Measurements from ENCODE around the gene ST6GALNAC4.

The ST6GALNAC4 gene, protein sequence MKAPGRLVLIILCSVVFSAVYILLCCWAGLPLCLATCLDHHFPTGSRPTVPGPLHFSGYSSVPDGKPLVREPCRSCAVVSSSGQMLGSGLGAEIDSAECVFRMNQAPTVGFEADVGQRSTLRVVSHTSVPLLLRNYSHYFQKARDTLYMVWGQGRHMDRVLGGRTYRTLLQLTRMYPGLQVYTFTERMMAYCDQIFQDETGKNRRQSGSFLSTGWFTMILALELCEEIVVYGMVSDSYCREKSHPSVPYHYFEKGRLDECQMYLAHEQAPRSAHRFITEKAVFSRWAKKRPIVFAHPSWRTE

DNA sequence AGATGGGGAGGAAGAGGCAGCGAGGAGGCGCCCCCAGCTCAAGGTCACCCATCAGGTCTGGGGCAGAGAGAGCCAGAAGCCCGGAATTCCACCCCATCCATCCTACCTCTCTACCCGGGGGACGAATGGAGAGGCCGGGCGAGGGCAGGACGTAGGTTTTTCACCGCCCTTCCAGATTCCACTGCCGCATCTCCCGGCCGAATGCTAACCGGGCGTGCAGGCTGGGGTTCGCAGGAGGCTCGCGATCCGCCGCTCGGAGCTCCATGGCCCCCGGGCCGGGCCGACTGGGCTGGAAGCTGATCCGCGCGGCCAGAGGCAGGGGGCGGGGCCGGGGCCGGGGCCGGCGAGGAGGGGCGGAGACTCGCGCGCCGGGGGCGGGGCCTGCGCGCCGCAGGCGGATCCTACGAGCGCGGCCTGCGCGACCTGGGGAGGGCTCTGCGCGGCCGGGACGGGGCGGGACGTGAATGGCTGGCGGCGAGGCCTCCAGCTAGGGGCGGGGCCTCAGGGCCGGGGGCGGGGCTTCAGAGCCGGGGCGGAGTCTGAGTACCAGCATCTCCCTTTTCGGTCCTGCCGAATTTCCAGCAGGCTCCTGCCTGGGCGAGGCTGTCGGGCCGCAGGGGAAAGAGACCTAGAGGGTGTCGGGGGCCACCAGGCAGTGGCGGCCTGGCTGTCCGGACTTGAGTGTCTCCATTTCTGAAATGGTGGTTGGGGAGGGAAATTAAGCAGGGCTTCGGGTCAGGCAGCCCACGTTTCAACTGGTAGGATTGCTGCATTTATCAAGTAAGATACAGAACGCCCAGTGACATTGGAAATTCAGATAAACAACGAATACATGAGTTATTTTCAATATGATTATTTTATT is at the start of gene ST6GALNAC4:
TSS of gene ST6GALNAC4 (minus strand) at position 322 of the 862 bp plus-strand sequence. CDS start 622 bp downstream, outside the sequence.
- 0 out of 2 replicates have a peak within 1 kb of the TSS, but pooled peaks have one; percentile 15 for H3K27ac ChIP-seq
- TF ChIP-seq, protein P1, sequence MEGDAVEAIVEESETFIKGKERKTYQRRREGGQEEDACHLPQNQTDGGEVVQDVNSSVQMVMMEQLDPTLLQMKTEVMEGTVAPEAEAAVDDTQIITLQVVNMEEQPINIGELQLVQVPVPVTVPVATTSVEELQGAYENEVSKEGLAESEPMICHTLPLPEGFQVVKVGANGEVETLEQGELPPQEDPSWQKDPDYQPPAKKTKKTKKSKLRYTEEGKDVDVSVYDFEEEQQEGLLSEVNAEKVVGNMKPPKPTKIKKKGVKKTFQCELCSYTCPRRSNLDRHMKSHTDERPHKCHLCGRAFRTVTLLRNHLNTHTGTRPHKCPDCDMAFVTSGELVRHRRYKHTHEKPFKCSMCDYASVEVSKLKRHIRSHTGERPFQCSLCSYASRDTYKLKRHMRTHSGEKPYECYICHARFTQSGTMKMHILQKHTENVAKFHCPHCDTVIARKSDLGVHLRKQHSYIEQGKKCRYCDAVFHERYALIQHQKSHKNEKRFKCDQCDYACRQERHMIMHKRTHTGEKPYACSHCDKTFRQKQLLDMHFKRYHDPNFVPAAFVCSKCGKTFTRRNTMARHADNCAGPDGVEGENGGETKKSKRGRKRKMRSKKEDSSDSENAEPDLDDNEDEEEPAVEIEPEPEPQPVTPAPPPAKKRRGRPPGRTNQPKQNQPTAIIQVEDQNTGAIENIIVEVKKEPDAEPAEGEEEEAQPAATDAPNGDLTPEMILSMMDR (IDR thresholded peaks at IDR 0.05) = no peak
- TF ChIP-seq ZFX (IDR thresholded peaks at IDR 0.05; ENCODE audit: borderline replicate concordance) = no peak

DNA sequence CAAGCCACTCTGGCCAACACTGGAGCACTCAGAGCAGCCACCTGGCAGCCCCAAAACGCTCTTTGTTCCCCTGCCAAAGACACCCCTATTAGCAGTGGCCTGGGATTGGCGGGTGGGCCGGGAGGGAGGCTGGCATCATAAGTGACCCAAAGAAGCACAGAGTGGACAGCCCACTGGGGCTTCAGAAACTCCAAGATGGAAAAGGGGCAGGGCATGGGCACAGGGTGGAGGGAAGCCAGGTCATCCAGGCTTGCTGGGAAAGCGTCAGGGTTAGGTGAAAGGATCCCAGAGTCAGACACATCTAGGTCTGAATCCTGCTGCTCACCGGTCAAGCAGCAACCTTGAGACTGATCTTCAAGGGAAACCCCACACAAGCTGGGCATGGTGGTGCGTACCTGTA is 49.1 kb upstream of the ST6GALNAC4 start:
- TF ChIP-seq, protein P1 (IDR thresholded peaks at IDR 0.05) = no peak
- no peak for TF ChIP-seq ZFX (IDR thresholded peaks at IDR 0.05; ENCODE audit: borderline replicate concordance)
- peak overlapping the region; percentile 79 for H3K27ac ChIP-seq

DNA sequence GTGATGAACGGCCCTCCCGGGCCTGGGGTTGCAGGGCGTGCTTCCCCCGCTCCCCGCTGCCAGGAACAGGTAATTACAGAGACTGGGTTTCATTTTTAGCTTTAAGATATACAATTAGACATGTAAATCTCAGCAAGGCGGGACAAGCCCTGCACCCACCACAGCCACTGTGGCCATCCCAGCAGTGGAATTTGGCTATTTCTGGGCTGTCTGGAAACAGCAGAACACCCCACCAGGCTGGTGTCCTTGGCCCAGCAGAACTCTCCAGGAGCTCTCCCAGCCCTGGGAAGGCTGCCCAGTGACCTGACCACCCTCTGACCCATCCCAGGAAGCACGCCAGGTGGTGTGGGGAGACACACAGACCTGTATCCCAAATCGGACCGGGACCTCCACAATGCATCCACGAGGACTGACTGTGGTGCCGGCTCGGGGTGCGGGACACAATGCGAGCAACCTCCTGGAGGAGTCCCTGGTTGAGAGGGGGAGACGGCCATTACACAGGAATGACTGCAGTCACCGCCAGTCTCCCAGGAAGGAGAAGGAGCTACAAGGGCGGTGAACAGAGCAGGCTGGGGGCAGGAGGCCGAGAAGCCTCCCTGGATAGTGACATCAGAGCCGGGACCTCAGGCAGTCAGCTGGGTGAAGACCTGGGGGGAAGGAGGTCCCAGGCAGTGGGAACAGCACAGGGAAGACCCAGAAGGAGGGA is 46.7 kb upstream of the ST6GALNAC4 start:
- no peak for TF ChIP-seq ZFX (IDR thresholded peaks at IDR 0.05; ENCODE audit: borderline replicate concordance)
- TF ChIP-seq, protein P1 (IDR thresholded peaks at IDR 0.05) = no peak
- H3K27ac ChIP-seq = no peak overlapping the region

DNA sequence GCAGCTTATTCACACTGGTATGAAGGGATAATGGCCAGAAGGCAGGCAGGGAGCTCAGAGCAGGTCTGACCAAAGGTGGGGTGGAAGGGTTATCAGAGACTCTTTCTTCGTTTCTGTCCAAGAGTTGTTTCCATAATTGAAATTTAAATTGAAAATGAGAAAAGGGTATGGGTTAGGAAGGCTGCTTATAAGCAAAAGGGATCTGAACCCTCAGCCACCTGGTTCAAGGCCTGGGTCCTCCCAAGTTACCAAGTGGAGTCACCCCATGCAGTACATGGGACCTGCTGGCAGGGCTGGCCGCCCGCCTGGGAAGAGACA is 46.2 kb upstream of the ST6GALNAC4 start:
- H3K27ac ChIP-seq = no peak overlapping the region
- no peak for TF ChIP-seq ZFX (IDR thresholded peaks at IDR 0.05; ENCODE audit: borderline replicate concordance)
- TF ChIP-seq, protein P1 (IDR thresholded peaks at IDR 0.05) = no peak

DNA sequence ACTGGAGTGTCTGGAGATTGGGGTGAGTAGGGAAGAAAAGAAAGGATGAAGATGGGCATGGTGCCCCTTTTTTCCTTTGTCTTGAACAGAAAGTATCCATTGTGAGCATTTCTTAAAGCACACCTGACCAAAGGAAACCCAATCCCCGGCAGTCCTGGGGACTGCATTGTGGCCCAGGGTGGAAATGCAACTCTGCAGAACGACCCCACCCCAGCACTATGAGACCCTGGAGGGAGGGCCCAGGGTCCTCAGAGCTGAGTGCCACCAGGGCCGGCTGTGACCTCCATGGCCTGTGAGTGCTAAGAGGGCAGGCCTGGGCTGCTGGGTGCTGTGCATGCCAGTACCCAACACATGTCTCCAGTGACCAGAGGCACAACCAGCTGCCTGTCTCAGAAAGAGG is 45.4 kb upstream of the ST6GALNAC4 start:
- no peak overlapping the region for H3K27ac ChIP-seq
- TF ChIP-seq, protein P1 (IDR thresholded peaks at IDR 0.05) = no peak
- TF ChIP-seq ZFX (IDR thresholded peaks at IDR 0.05; ENCODE audit: borderline replicate concordance) = no peak

DNA sequence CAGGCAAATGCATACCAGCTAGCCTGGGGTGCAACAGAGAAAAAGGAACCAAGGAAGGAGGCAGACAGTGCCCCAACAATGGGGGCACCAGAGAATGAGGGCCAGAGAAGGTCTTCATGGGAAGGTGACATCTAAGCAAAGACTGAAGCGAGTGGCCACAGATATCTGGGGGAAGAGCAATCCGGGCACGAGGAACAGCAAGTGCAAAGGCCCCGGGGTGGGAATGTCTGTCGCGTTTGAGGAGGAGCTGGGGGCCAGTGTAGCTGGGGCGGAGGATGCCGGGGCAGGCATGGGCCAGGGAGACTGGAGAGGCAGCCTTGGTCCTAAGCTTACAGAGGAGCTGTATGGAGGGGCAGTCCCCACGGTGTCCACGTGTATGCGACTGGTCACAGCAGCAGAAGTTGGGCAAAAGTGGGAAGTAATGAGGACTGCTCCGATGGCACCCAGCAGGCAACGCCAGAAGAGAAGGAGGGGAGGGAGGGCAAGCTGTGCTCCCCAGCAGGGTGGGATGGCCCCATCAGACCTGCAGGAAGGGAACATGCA is 44.8 kb upstream of the ST6GALNAC4 start:
- TF ChIP-seq, protein P1 (IDR thresholded peaks at IDR 0.05) = no peak
- TF ChIP-seq ZFX (IDR thresholded peaks at IDR 0.05; ENCODE audit: borderline replicate concordance) = no peak
- no peak overlapping the region for H3K27ac ChIP-seq
